Panc1 (cell line): ENCODE results near the gene UBAC2. TPM values are rescaled to one million over a fixed set of nuclear protein-coding genes. Genes with fewer than 3 reads are reported as not detected.

Experiments
- ATAC-seq: fragments of 200-7000 bp; cut with Tn5 transposase; 2 replicates; pipeline ENCODE4 v1.9.1; 2020; ENCODE audit warnings: mild to moderate bottlenecking, moderate library complexity
- BruUV-seq: library from RNA; stranded (reverse); fragments of 400-500 nt; replicated peaks from 2 replicates; lab custom pipeline; 2021; lab: Mats Ljungman, UMichigan
- CTCF ChIA-PET: fragments of 300-600 bp; sonication (Branson Sonifier 250); formaldehyde crosslinking; loops from one replicate; lab custom pipeline; 2022; ENCODE audit warnings: antibody characterized with exemption; lab: Charles Lee
- POLR2A ChIA-PET: fragments of 300-600 bp; sonication (Branson Sonifier 250); formaldehyde crosslinking; loops from one replicate; lab custom pipeline; 2022; ENCODE audit warnings: antibody characterized with exemption; lab: Charles Lee
- DNase-seq: peaks from one replicate; pipeline ENCODE4 v3.0.0-alpha.2; 2010; ENCODE audit warnings: low read depth, low spot score
- H3K27ac ChIP-seq: 2 replicates; pipeline ENCODE4 v1.5.1; 2011; ENCODE audit warnings: mild to moderate bottlenecking, low read length, inconsistent platforms
- H3K27me3 ChIP-seq: fragments of 200-500 bp; sonication (Bioruptor generic); 2 replicates; pipeline ENCODE4 v1.6.0; 2014; ENCODE audit warnings: low read length, inconsistent platforms; ENCODE audit not compliant: control insufficient read depth, insufficient read depth
- H3K36me3 ChIP-seq: fragments of 200-500 bp; sonication (Bioruptor generic); 2 replicates; pipeline ENCODE4 v1.5.1; 2014; ENCODE audit warnings: inconsistent platforms, mild to moderate bottlenecking, low read length, moderate library complexity; ENCODE audit not compliant: control insufficient read depth, insufficient read depth
- H3K4me1 ChIP-seq: 2 replicates; pipeline ENCODE4 v1.5.1; 2011; ENCODE audit warnings: inconsistent platforms, mild to moderate bottlenecking, low read length, moderate library complexity; ENCODE audit not compliant: control insufficient read depth, insufficient read depth
- H3K4me3 ChIP-seq, 2 experiments: 2 replicates each; pipeline ENCODE4 v1.5.1; 2011 to 2012; ENCODE audit warnings: low read depth in 2 of 2, low read length in 2 of 2, mild to moderate bottlenecking in 2 of 2, inconsistent platforms in 1 of 2, moderate library complexity in 1 of 2
- H3K9me3 ChIP-seq: fragments of 200-500 bp; sonication (Bioruptor generic); 2 replicates; pipeline ENCODE4 v1.5.1; 2014; ENCODE audit warnings: low read depth, mild to moderate bottlenecking, inconsistent platforms, low read length, moderate library complexity; ENCODE audit not compliant: control insufficient read depth, insufficient read depth
- CTCF ChIP-seq: fragments of 450-650 bp; IDR thresholded peaks from 2 replicates; pipeline ENCODE4 v1.5.1; 2017; ENCODE audit warnings: mild to moderate bottlenecking
- POLR2AphosphoS5 ChIP-seq: IDR thresholded peaks from 2 replicates; pipeline ENCODE4 v1.6.1; 2012; ENCODE audit warnings: mild to moderate bottlenecking, low read depth, low read length, moderate library complexity
- REST ChIP-seq, 2 experiments: IDR thresholded peaks; 2 replicates each; pipeline ENCODE4 v1.6.1; 2011 to 2012; ENCODE audit warnings: low read depth in 2 of 2, control low read depth in 1 of 2, low read length in 1 of 2, mild to moderate bottlenecking in 1 of 2, moderate library complexity in 1 of 2; ENCODE audit not compliant: insufficient read depth in 1 of 2
- SIN3A ChIP-seq: IDR thresholded peaks from 2 replicates; pipeline ENCODE4 v1.6.1; 2012; ENCODE audit warnings: low read depth, mild to moderate bottlenecking, low read length, moderate library complexity, borderline replicate concordance; ENCODE audit not compliant: insufficient read depth
- TCF7L2 ChIP-seq: IDR thresholded peaks from 2 replicates; pipeline ENCODE4 v1.6.1; 2011; ENCODE audit warnings: mild to moderate bottlenecking, low read depth, low read length, inconsistent platforms
- in situ Hi-C: cut with HindIII; loops from 2 replicates; pipeline ENCODE4 v1.10.0; 2016; ENCODE audit warnings: low sequenced_read_pairs, low pct_unique_long_range_greater_than_20kb
- intact Hi-C: fragments of 100-400 bp; cut with micrococcal nuclease; formaldehyde crosslinking; loops from one replicate; pipeline ENCODE4 v1.10.0; 2022; ENCODE audit not compliant: unreplicated experiment
- total RNA-seq: library from RNA; stranded (reverse); gene quantifications from one replicate; pipeline ENCODE4 v1.2.1, GENCODE V29; 2021; ENCODE audit not compliant: unreplicated experiment

Gene UBAC2
- total RNA-seq, 1 experiment from 2014 or later, result 40.8 TPM

DNA sequence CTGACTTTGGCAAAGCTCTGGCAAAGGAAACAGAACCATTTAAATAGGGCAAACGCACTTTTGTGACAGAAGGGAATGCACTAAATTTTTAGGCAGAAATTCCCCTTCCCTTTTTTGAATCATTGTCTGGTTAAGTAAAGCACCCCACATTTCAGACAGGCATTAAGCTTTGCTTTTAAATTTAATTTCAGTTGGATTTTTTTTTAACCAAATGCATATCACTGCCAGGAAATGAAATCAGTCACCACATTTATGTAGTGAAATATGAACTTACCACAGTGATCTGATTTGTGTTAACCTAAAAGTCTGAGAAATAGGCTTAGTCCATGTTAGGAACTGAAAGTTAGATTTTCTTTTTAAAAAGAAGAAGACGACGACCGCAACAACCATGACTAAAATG lies 95.7 kb downstream of the UBAC2 start:
- H3K4me3 ChIP-seq, result no peak overlapping the region
- in situ Hi-C loops (no loop called here), intact Hi-C loops (no loop called here)
- H3K4me1 ChIP-seq, result no peaks in the 10 kb centered on the region
- no peaks in the 10 kb centered on the region for H3K9me3 ChIP-seq
- H3K27ac ChIP-seq, result no peak overlapping the region
- TF ChIP-seq TCF7L2 (no peak), SIN3A (no peak), CTCF (no peak), REST (IDR thresholded peaks at IDR 0.05; ENCODE audit: insufficient read depth in 1 of 2, low read depth in 2 of 2, low read length in 1 of 2) (no peak), POLR2AphosphoS5 (no peak)
- BruUV-seq, result no TSS peak
- POLR2A ChIA-PET, result no interaction called here
- H3K36me3 ChIP-seq, result no peaks in the 10 kb centered on the region
- no peak for ATAC-seq
- CTCF ChIA-PET, result no interaction called here
- no peaks in the 10 kb centered on the region for H3K27me3 ChIP-seq
- DNase-seq, result no peak

DNA sequence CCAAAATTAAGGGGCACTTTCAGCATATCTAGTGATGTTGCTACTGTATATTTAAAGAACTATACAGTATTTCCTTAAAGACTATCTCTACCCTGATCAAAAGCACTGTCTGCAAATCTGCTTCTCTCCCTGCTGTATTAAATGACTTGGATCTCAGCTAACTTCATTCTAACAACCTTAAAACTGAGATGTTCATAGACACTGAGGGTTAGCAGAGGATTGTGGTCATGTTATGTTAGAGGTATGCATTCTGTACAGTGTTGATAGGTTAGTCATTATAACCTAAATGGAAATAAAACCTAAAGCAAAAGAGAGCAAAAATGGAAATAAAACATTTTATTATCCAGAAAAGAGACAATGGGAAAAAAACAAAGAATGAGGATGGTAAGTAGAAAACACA lies 96.7 kb downstream of the UBAC2 start:
- intact Hi-C loops, result no loop called here
- H3K4me1 ChIP-seq, result no peaks in the 10 kb centered on the region
- DNase-seq (no peak), ATAC-seq (no peak)
- TF ChIP-seq POLR2AphosphoS5, result no peak
- TF ChIP-seq REST (IDR thresholded peaks at IDR 0.05; ENCODE audit: insufficient read depth in 1 of 2, low read depth in 2 of 2, low read length in 1 of 2), result no peak
- no peak for TF ChIP-seq CTCF
- no peak for TF ChIP-seq TCF7L2
- no peak for TF ChIP-seq SIN3A
- H3K36me3 ChIP-seq, result no peaks in the 10 kb centered on the region
- ChIA-PET POLR2A (no interaction called here), CTCF (no interaction called here)
- no peak overlapping the region for H3K27ac ChIP-seq
- BruUV-seq, result no TSS peak
- no peaks in the 10 kb centered on the region for H3K9me3 ChIP-seq
- no peak overlapping the region for H3K4me3 ChIP-seq
- in situ Hi-C loops, result no loop called here
- no peaks in the 10 kb centered on the region for H3K27me3 ChIP-seq
